ENCODE measurements around the gene GZMB. TPM values are rescaled to one million over a fixed set of nuclear protein-coding genes. Genes with fewer than 3 reads are reported as not detected.
"Not testable (repeated sequence)": the region's sequence is repeated elsewhere in the genome, so short reads cannot be mapped to it uniquely, and the experiment has no call there.

GZMB gene
- total RNA-seq, 1 experiment from 2014 or later: not detected

DNA sequence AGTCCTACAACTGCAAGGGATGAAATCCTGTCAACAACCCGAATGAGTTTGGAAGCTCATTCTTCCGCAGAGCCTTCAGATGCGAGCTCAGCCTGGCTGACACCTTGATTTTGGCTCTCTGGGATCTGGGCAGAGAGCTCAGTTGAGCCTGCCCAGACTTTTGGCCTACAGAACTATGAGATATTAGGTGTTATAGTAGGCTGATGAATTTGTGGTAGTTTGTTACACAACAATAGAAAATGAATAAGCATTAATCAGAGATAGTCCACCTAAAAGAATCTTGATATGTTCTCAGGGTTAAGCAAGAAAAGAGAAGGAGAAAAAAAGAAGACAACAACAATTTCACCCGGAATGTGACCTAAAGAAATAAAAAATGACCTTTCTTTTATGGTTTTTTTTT is 30.4 kb upstream of the GZMB start:
- intact Hi-C loops (cut with micrococcal nuclease): no loop called here
- no TSS peak for BruUV-seq (replicated peaks)
- ChIA-PET POLR2A (no interaction called here), CTCF (interaction anchor here (1.1 to 1.8 kb wide), 2 partner anchors 15 to 46 kb away, joined by 3 to 6 read pairs; no protein-coding TSS in a partner anchor)
- no peak for DNase-seq (ENCODE audit: unreplicated experiment)
- Mint-ChIP-seq H3K4me1 (ENCODE audit: insufficient read depth, unreplicated experiment) (peaks cover 6% of the 10 kb centered on the region), H3K27me3 (ENCODE audit: insufficient read depth, unreplicated experiment) (peaks cover 20% of the 10 kb centered on the region), H3K27ac (ENCODE audit: low read depth, unreplicated experiment) (no peak overlapping the region), H3K4me3 (ENCODE audit: unreplicated experiment) (no peak overlapping the region), H3K36me3 (ENCODE audit: insufficient read depth, unreplicated experiment) (no peaks in the 10 kb centered on the region), H3K9me3 (ENCODE audit: unreplicated experiment) (peaks cover 6% of the 10 kb centered on the region)
- TF ChIP-seq, protein P1, sequence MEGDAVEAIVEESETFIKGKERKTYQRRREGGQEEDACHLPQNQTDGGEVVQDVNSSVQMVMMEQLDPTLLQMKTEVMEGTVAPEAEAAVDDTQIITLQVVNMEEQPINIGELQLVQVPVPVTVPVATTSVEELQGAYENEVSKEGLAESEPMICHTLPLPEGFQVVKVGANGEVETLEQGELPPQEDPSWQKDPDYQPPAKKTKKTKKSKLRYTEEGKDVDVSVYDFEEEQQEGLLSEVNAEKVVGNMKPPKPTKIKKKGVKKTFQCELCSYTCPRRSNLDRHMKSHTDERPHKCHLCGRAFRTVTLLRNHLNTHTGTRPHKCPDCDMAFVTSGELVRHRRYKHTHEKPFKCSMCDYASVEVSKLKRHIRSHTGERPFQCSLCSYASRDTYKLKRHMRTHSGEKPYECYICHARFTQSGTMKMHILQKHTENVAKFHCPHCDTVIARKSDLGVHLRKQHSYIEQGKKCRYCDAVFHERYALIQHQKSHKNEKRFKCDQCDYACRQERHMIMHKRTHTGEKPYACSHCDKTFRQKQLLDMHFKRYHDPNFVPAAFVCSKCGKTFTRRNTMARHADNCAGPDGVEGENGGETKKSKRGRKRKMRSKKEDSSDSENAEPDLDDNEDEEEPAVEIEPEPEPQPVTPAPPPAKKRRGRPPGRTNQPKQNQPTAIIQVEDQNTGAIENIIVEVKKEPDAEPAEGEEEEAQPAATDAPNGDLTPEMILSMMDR (IDR thresholded peaks at IDR 0.05; ENCODE audit: unreplicated experiment): no peak

DNA sequence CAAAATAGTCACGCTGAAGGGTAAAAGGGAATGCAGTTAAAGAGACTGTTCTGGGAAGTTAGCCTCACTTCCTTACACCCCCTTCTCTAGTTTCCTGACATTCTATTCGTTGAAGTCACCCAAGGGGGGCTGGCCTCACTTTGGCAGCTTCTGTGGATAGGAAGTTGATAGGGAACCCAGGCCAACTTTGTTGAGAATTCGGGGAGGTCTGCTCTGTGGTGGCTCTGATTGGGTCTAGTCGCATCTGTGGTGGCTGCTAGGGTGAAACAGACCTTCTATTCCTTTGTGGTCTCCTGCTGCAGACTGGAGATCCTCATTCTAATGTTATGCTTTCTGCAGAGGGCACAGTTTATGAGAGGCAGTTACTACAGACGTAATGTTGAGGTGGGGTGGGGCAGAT is 28.8 kb upstream of the GZMB start:
- intact Hi-C loops (cut with micrococcal nuclease): no loop called here
- POLR2A ChIA-PET: no interaction called here

DNA sequence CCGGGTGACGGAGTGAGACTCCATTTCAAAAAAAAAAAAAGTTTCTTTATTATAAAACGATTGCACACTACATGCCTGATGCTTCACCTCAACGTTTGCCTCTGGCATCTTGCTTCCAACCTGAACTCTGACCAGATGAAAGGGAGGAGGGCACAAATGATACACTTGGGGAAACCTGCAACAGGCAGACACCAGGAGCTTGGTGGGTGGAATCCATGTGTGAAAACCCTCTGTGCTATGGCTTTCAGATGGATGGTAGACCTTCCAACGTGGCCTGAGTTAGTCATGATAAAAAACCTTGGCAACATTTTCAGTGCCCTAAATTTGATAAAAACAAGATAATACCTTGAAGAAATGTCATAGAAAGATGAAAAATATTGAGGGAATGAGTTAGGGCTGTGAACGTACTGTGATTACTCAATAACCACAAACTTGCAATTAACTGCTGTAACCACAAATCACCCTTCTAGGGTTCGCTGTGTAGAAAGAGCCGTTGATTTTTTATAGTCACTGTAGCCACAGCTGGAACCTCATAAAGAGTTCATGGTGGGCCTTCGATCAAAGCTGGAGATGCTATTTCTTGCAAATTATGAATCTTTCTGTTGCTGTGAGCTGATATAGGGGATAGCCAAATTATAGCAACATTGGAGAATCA is 26.1 kb upstream of the GZMB start:
- no TSS peak for BruUV-seq (replicated peaks)
- Mint-ChIP-seq H3K4me1 (ENCODE audit: insufficient read depth, unreplicated experiment) (peaks cover 1% of the 10 kb centered on the region), H3K36me3 (ENCODE audit: insufficient read depth, unreplicated experiment) (no peaks in the 10 kb centered on the region), H3K27ac (ENCODE audit: low read depth, unreplicated experiment) (no peak overlapping the region), H3K4me3 (ENCODE audit: unreplicated experiment) (no peak overlapping the region), H3K27me3 (ENCODE audit: insufficient read depth, unreplicated experiment) (peaks cover 40% of the 10 kb centered on the region), H3K9me3 (ENCODE audit: unreplicated experiment) (no peaks in the 10 kb centered on the region)
- CTCF ChIA-PET: interaction anchor here (0.5 to 1.4 kb wide), 2 partner anchors 19 to 758 kb away, joined by 3 to 5 read pairs; no protein-coding TSS in a partner anchor
- DNase-seq (ENCODE audit: unreplicated experiment): no peak
- TF ChIP-seq, protein P1 (IDR thresholded peaks at IDR 0.05; ENCODE audit: unreplicated experiment): no peak
- POLR2A ChIA-PET: no interaction called here
- intact Hi-C loops (cut with micrococcal nuclease): no loop called here

More for the DNA sequence above, 28.8 kb upstream of the GZMB start:
- TF ChIP-seq, protein P1 (IDR thresholded peaks at IDR 0.05; ENCODE audit: unreplicated experiment): no peak
- Mint-ChIP-seq H3K4me1 (ENCODE audit: insufficient read depth, unreplicated experiment) (peaks cover 6% of the 10 kb centered on the region), H3K9me3 (ENCODE audit: unreplicated experiment) (peaks cover 1% of the 10 kb centered on the region), H3K4me3 (ENCODE audit: unreplicated experiment) (no peak overlapping the region), H3K36me3 (ENCODE audit: insufficient read depth, unreplicated experiment) (no peaks in the 10 kb centered on the region), H3K27me3 (ENCODE audit: insufficient read depth, unreplicated experiment) (peaks cover 25% of the 10 kb centered on the region), H3K27ac (ENCODE audit: low read depth, unreplicated experiment) (no peak overlapping the region)
- no peak for DNase-seq (ENCODE audit: unreplicated experiment)
- CTCF ChIA-PET: interaction anchor here (1.8 kb wide), 1 partner anchor 17 kb away, joined by 6 read pairs; no protein-coding TSS in a partner anchor
- no TSS peak for BruUV-seq (replicated peaks)

DNA sequence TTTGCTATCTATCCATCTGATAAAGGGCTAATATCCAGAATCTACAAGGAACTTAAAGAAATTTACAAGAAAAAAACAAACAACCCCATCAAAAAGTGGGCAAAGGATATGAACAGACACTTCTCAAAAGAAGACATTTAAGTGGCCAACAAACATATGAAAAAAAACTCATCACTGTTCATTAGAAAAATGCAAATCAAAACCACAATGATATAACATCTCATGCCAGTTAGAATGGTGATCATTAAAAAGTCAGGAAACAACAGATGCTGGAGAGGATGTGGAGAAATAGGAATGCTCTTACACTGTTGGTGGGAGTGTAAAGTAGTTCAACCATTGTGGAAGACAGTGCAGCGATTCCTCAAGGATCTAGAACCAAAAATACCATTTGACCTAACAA is 14.4 kb upstream of the GZMB start:
- POLR2A ChIA-PET; H3K9me3 Mint-ChIP-seq (ENCODE audit: unreplicated experiment); H3K27ac Mint-ChIP-seq (ENCODE audit: low read depth, unreplicated experiment); CTCF ChIA-PET; DNase-seq (ENCODE audit: unreplicated experiment); H3K36me3 Mint-ChIP-seq (ENCODE audit: insufficient read depth, unreplicated experiment); intact Hi-C loops (cut with micrococcal nuclease); BruUV-seq (replicated peaks); H3K4me3 Mint-ChIP-seq (ENCODE audit: unreplicated experiment); H3K4me1 Mint-ChIP-seq (ENCODE audit: insufficient read depth, unreplicated experiment): not testable (repeated sequence)
- peaks cover 30% of the 10 kb centered on the region for H3K27me3 Mint-ChIP-seq (ENCODE audit: insufficient read depth, unreplicated experiment)
